ENCODE data around the gene PTPRA. TPM values are rescaled to one million over a fixed set of nuclear protein-coding genes. Genes with fewer than 3 reads are reported as not detected.

The PTPRA gene
- total and polyA plus RNA-seq, 2 of the 4 experiments (the other 2 are of a cell fraction) = 35.0 to 50.0 TPM

DNA sequence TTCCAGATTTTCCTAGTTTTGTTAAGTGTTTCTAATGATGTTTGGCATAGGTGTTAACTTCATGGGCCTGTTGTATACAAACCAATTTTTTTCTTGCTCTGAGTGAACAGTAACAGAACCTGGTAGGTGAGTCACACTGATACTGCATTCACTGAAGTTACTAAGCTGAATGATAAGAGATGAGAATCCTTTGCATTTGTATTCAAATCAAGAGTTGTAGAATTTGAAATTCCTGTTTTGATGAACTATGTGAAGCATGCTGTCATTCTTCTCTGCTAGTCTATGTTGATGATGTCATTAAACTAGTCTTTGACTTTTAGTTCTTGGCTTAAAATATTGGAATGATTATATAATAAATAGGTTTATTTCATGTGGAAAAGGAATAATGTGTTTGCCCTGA, 37.9 kb downstream of the PTPRA start:
- intact Hi-C loops (cut with micrococcal nuclease) (no loop called here), dilution Hi-C loops (cut with HindIII; ENCODE audit: low sequenced_read_pairs, unreplicated experiment) (no loop called here), in situ Hi-C loops (cut with MboI; ENCODE audit: low sequenced_read_pairs) (no loop called here)
- Histone ChIP-seq H3K4me3 (ENCODE audit: insufficient read depth, low read depth, low read length) (no peak overlapping the region), H3K4ac (ENCODE audit: low read depth, low read length) (no peak overlapping the region), H3K4me2 (ENCODE audit: low read depth, low read length) (no peak overlapping the region), H3K27me3 (ENCODE audit: control insufficient read depth, insufficient read depth, low read length) (no peaks in the 10 kb centered on the region), H3K27ac (ENCODE audit: insufficient read depth, low read length) (no peak overlapping the region), H2AK9ac (replicated peaks; ENCODE audit: low read depth, low read length, poor library complexity) (no peak overlapping the region), H2BK15ac (ENCODE audit: low read depth, low read length) (no peak overlapping the region), H2BK120ac (ENCODE audit: low read depth, low read length) (no peak overlapping the region), H4K5ac (ENCODE audit: low read depth, low read length) (no peak overlapping the region), H4K91ac (ENCODE audit: insufficient read depth, low read depth, low read length) (no peak overlapping the region), H3K9me3 (ENCODE audit: control insufficient read depth, insufficient read depth, low read length) (no peaks in the 10 kb centered on the region), H3K36me3 (ENCODE audit: control insufficient read depth, insufficient read depth, low read length) (no peaks in the 10 kb centered on the region; the same call in 1 of the 2 replicates), H3K79me1 (ENCODE audit: low read depth in 1 of 2, low read length in 2 of 2) (peaks cover 9 to 40% of the 10 kb centered on the region in 2 experiments), H3K18ac (ENCODE audit: low read depth, low read length) (no peak overlapping the region), H3K14ac (replicated peaks; ENCODE audit: low read depth, low read length) (no peak overlapping the region), H2AFZ (replicated peaks; ENCODE audit: low read length, poor library complexity) (no peak overlapping the region), H2AK5ac (ENCODE audit: low read depth, low read length) (no peak overlapping the region), H4K20me1 (ENCODE audit: insufficient read depth, low read length) (no peaks in the 10 kb centered on the region), H3K4me1 (ENCODE audit: control insufficient read depth, insufficient read depth, low read length) (no peaks in the 10 kb centered on the region), H2BK5ac (ENCODE audit: low read depth, low read length, poor library complexity, severe bottlenecking) (no peak overlapping the region), H4K8ac (ENCODE audit: low read depth in 2 of 2, low read length in 2 of 2) (no peak overlapping the region), H3K23ac (ENCODE audit: low read depth, low read length) (no peak overlapping the region), H3K56ac (ENCODE audit: extremely low read depth, insufficient read depth, low read length) (no peak overlapping the region), H2BK20ac (ENCODE audit: low read depth, low read length) (no peak overlapping the region), H3K9ac (ENCODE audit: low read depth, low read length) (no peak overlapping the region), H3K9me1 (ENCODE audit: insufficient read depth, low read length) (no peaks in the 10 kb centered on the region)
- DNase-seq (peak; percentile 34), ATAC-seq (ENCODE audit: low read depth) (no peak)
- CTCF ChIA-PET = no interaction called here
- TF ChIP-seq RAD21 (IDR thresholded peaks at IDR 0.05; ENCODE audit: low read length) (no peak), MXI1 (IDR thresholded peaks at IDR 0.05; ENCODE audit: borderline replicate concordance, low read depth, low read length) (no peak), POLR2A (IDR thresholded peaks at IDR 0.05; ENCODE audit: low read depth, low read length) (no peak), NFE2L2 (IDR thresholded peaks at IDR 0.05; ENCODE audit: low read depth, low read length) (no peak), MAFK (IDR thresholded peaks at IDR 0.05; ENCODE audit: low read depth, low read length) (no peak), MAZ (IDR thresholded peaks at IDR 0.05; ENCODE audit: borderline replicate concordance, low read depth, low read length) (no peak)
- BruUV-seq (replicated peaks) = no TSS peak
- POLR2A ChIA-PET (ENCODE audit: unreplicated experiment) = no interaction called here

Measured in IMR-90 (cell line).